Stimulated activated CD4-positive, alpha-beta T cell treated with anti-CD3 and anti-CD28 coated beads, Interleukin-1b, Interleukin-23, amount 100 ng/mL, for 4 hours (primary cell): ENCODE measurements around the gene SDC3.
"Not testable (repeated sequence)": the region's sequence is repeated elsewhere in the genome, so short reads cannot be mapped to it uniquely, and the experiment has no call there.

Experiments used
- DNase-seq, 2 donors: peaks; one replicate each; pipeline ENCODE4 v3.0.0-alpha.2; 2020; ENCODE audit warnings: low read depth in 2 of 2

Gene SDC3

GRCh38 chr1:30908696-30909364 lies at the start of gene SDC3:
SDC3 (minus strand) TSS chr1:30908758; CDS start chr1:30908586, 172 bp downstream.
- peak in 1 of 2 donors; percentile 6 for DNase-seq

- no peak for DNase-seq
Observed at GRCh38 chr1:30957560-30958222, 49.1 kb upstream of the SDC3 start.

GRCh38 chr1:30955448-30956015 lies 47.0 kb upstream of the SDC3 start:
- DNase-seq: no peak

- no peak for DNase-seq
Observed at GRCh38 chr1:30953685-30954084, 45.1 kb upstream of the SDC3 start.

GRCh38 chr1:30952098-30952497 lies 43.5 kb upstream of the SDC3 start:
- no peak for DNase-seq

GRCh38 chr1:30950700-30951099 lies 42.1 kb upstream of the SDC3 start:
- no peak for DNase-seq

- DNase-seq: no peak
Observed at GRCh38 chr1:30950053-30950452, 41.5 kb upstream of the SDC3 start.

GRCh38 chr1:30949487-30949838 lies 40.9 kb upstream of the SDC3 start:
- DNase-seq: not testable (repeated sequence)

GRCh38 chr1:30948813-30949486 lies 40.4 kb upstream of the SDC3 start:
- not testable (repeated sequence) for DNase-seq

- DNase-seq: no peak
Observed at GRCh38 chr1:30948278-30948677, 39.7 kb upstream of the SDC3 start.

GRCh38 chr1:30947212-30947611 lies 38.7 kb upstream of the SDC3 start:
- DNase-seq: no peak

GRCh38 chr1:30942326-30942963 lies 33.9 kb upstream of the SDC3 start:
- no peak for DNase-seq

- no peak for DNase-seq
Observed at GRCh38 chr1:30940541-30940940, 32.0 kb upstream of the SDC3 start.

GRCh38 chr1:30936541-30937171 lies 28.1 kb upstream of the SDC3 start:
- DNase-seq: no peak

GRCh38 chr1:30935758-30936157 lies 27.2 kb upstream of the SDC3 start:
- not testable (repeated sequence) for DNase-seq

GRCh38 chr1:30934613-30935012 lies 26.1 kb upstream of the SDC3 start:
- DNase-seq: no peak

- DNase-seq: no peak
Observed at GRCh38 chr1:30933874-30934252, 25.3 kb upstream of the SDC3 start.

GRCh38 chr1:30930631-30931173 lies 22.1 kb upstream of the SDC3 start:
- no peak for DNase-seq

- no peak for DNase-seq
Observed at GRCh38 chr1:30929944-30930525, 21.5 kb upstream of the SDC3 start.

GRCh38 chr1:30929135-30929889 lies 20.8 kb upstream of the SDC3 start:
- peak; percentile 27 to 46 for DNase-seq
